ENCODE results near the gene ENDOU.

- no peak for TF ChIP-seq CTCF (IDR thresholded peaks at IDR 0.05 in 8 of 11, conservative IDR thresholded peaks at IDR 0.05 in 3 of 11)
- no peak for TF ChIP-seq POLR2A (IDR thresholded peaks at IDR 0.05)
- TF ChIP-seq POLR2AphosphoS5 (IDR thresholded peaks at IDR 0.05), result no peak
These were observed 26.7 kb downstream of the ENDOU start for GRCh38 chr12:47698631-47699030.
